Inflammatory macrophage treated with lipopolysaccharide for 1 hour (primary cell): ENCODE results near the gene RBM47.
"Not testable (repeated sequence)": the region's sequence is repeated elsewhere in the genome, so short reads cannot be mapped to it uniquely, and the experiment has no call there.

Source experiments
- DNase-seq, 2 donors: peaks; one replicate each; pipeline ENCODE4 v3.0.0-alpha.2; 2020 to 2022

RBM47 gene

GRCh38 chr4:40481977-40482376 lies 147.7 kb downstream of the RBM47 start:
- no peak for DNase-seq

GRCh38 chr4:40480291-40480690 lies 149.4 kb downstream of the RBM47 start:
- DNase-seq: no peak

GRCh38 chr4:40479378-40479777 lies 150.3 kb downstream of the RBM47 start:
- DNase-seq: no peak

- no peak for DNase-seq
Measured at GRCh38 chr4:40475609-40476008, 154.1 kb downstream of the RBM47 start.

- no peak for DNase-seq
Measured at GRCh38 chr4:40473578-40474388, 155.9 kb downstream of the RBM47 start.

- DNase-seq: no peak
Measured at GRCh38 chr4:40471923-40472322, 157.7 kb downstream of the RBM47 start.

GRCh38 chr4:40466789-40467188 lies 162.9 kb downstream of the RBM47 start:
- DNase-seq: no peak

- DNase-seq: peak in 1 of 2 donors; percentile 50
Measured at GRCh38 chr4:40462326-40462725, 167.3 kb downstream of the RBM47 start.

GRCh38 chr4:40461879-40462278 lies 167.8 kb downstream of the RBM47 start:
- DNase-seq: no peak

GRCh38 chr4:40461062-40461461 lies 168.6 kb downstream of the RBM47 start:
- no peak for DNase-seq

GRCh38 chr4:40458683-40459082 lies 171.0 kb downstream of the RBM47 start:
- DNase-seq: no peak

GRCh38 chr4:40458109-40458508 lies 171.6 kb downstream of the RBM47 start:
- DNase-seq: no peak

GRCh38 chr4:40455340-40455902 lies 174.2 kb downstream of the RBM47 start:
- DNase-seq: peak; percentile 42 to 56

GRCh38 chr4:40454816-40455215 lies 174.8 kb downstream of the RBM47 start:
- DNase-seq: peak; percentile 77 to 91

- DNase-seq: no peak
Measured at GRCh38 chr4:40453912-40454311, 175.8 kb downstream of the RBM47 start.

- DNase-seq: no peak
Measured at GRCh38 chr4:40448875-40449274, 180.8 kb downstream of the RBM47 start.

- DNase-seq: no peak
Measured at GRCh38 chr4:40446839-40447238, 182.8 kb downstream of the RBM47 start.

GRCh38 chr4:40446261-40446750 lies 183.4 kb downstream of the RBM47 start:
- DNase-seq: not testable (repeated sequence)

- no peak for DNase-seq
Measured at GRCh38 chr4:40445671-40446070, 184.0 kb downstream of the RBM47 start.

- DNase-seq: no peak
Measured at GRCh38 chr4:40441430-40441829, 188.2 kb downstream of the RBM47 start.

- no peak for DNase-seq
Measured at GRCh38 chr4:40439519-40439918, 190.1 kb downstream of the RBM47 start.

GRCh38 chr4:40438384-40439026 lies 191.2 kb downstream of the RBM47 start:
- no peak for DNase-seq

- no peak for DNase-seq
Measured at GRCh38 chr4:40437741-40438383, 191.8 kb downstream of the RBM47 start.
